Heart right ventricle (tissue), 16 donors: ENCODE results near the gene SSBP2. TPM values are rescaled to one million over a fixed set of nuclear protein-coding genes. Genes with fewer than 3 reads are reported as not detected.
A peak's percentile ranks its signal among the peaks of the same experiment; 100 is the strongest.

ENCODE experiments used
- ATAC-seq, 8 donors: fragments of 200-7000 bp; cut with Tn5 transposase; one replicate each; pipeline ENCODE4 v1.9.1; 2020; ENCODE audit warnings: mild to moderate bottlenecking in 8 of 8, moderate library complexity in 8 of 8, moderate number of reproducible peaks in 1 of 8
- DNase-seq, 2 donors: peaks; one replicate each; pipeline ENCODE4 v3.0.0-alpha.2; 2020
- H3K27ac ChIP-seq, 10 donors: fragments of 200-600 bp; sonication (generic) in 2 of 10; one replicate each; pipeline versions ENCODE4 v1.5.0 to v1.8.0; 2020 to 2022; ENCODE audit warnings: mild to moderate bottlenecking in 3 of 10
- H3K27me3 ChIP-seq, 7 donors: fragments of 200-600 bp; one replicate each; pipeline ENCODE4 v1.8.0; 2021 to 2022; ENCODE audit warnings: mild to moderate bottlenecking in 2 of 7
- H3K36me3 ChIP-seq, 9 donors: fragments of 200-600 bp; sonication (generic) in 1 of 9; one replicate each; pipeline versions ENCODE4 v1.5.0 to v1.8.0; 2020 to 2022; ENCODE audit warnings: mild to moderate bottlenecking in 2 of 9
- H3K4me1 ChIP-seq, 9 donors: fragments of 200-600 bp; sonication (generic) in 1 of 9; one replicate each; pipeline versions ENCODE4 v1.5.0 to v1.8.0; 2020 to 2022; ENCODE audit warnings: mild to moderate bottlenecking in 4 of 9
- H3K4me3 ChIP-seq, 10 donors: fragments of 200-600 bp; sonication (generic) in 2 of 10; one replicate each; pipeline versions ENCODE4 v1.5.0 to v1.8.0; 2020 to 2022; ENCODE audit warnings: mild to moderate bottlenecking in 7 of 10, moderate library complexity in 2 of 10
- H3K9me3 ChIP-seq, 11 donors: fragments of 200-600 bp in 10 of 11; sonication (generic) in 2 of 11; one replicate each; pipeline versions ENCODE4 v1.5.0 to v1.8.0; 2013 to 2022; ENCODE audit warnings: mild to moderate bottlenecking in 2 of 11, control low read depth in 1 of 11, moderate library complexity in 1 of 11
- WGBS, 2 donors: extraction: QIAGEN DNeasy Blood & Tissue Kit; methylation state at CpG; one replicate each; pipeline ENCODE4 v1.1.7; 2013; ENCODE audit warnings: inconsistent platforms in 1 of 2; 5-methylcytosine and 5-hydroxymethylcytosine counted together
- intact Hi-C, 10 donors: fragments of 100-400 bp; cut with DNase I; formaldehyde crosslinking; loops; one replicate each; pipeline versions ENCODE4 v1.11.1 to v1.14.2; 2022
- polyA plus RNA-seq, 2 donors: library from polyadenylated mRNA; stranded (reverse); fragments of 200-250 nt; gene quantifications; one replicate each; pipeline ENCODE4 v1.2.3, GENCODE V29; 2013
- total RNA-seq, 10 donors: library from RNA; stranded (reverse); fragmentation: NEBNext Ultra II Directional in 3 of 10; extraction: Animal tissue kit (Norgen Biotek cat#: 25700) in 3 of 10; gene quantifications; one replicate each; pipeline versions ENCODE4 v1.2.1 to v1.2.4, GENCODE V29; 2021 to 2023
- TF ChIP-seq, protein P1 (sequence below), 9 donors: fragments of 200-600 bp; sonication (generic) in 2 of 9; IDR thresholded peaks; one replicate each; pipeline versions ENCODE4 v1.5.0 to v1.8.0; 2021 to 2022; ENCODE audit warnings: antibody characterized with exemption in 9 of 9, mild to moderate bottlenecking in 5 of 9, moderate library complexity in 1 of 9
- donor health status: Arrhythmogenic right ventricular cardiomyopathy.
- donor health status: ischemic (EF 13 %, LVEDD 7.1; RV severe dilation, severe dysfunction).
- donor health status: healthy with polysubstance abuse.
- donor health status: DM: no; HTN: yes; CAD: no.
- donor health status: DM: no; HTN: no; CAD: no.
- donor health status: ischemic (EF 25% LVEDD 6.9; RV normal size, moderate dysfunction).
- donor health status: ischemic (EF 25% LVEDD 5.7; RV mildly dilated, moderate dysfunction).
- donor health status: healthy.
- donor health status: DM: yes; HTN: yes; CAD: no.
- donor health status: Ischemic cardiomyopathy.
- donor health status: ischemic (EF 35%, LVEDD 5.7; RV mildly dilated, moderate dysfunction).
- donor health status: nonischemic (EF 11% LVEDD 7.7; RV severe dilation, severe dysfunction).
- donor health status: DM: yes; HTN: yes; CAD: no.
- donor health status: PGD.
- donor health status: ischemic (EF 29% LVEDD 5.4; RV normal size, mild dysfunction).
- donor health status: nonischemic (EF 23%, LVEDD 6.1; RV moderate dilation, normal function).

The SSBP2 gene
- total and polyA plus RNA-seq, 12 donors, result 24.2 to 85.9 (median 52.0) TPM

DNA sequence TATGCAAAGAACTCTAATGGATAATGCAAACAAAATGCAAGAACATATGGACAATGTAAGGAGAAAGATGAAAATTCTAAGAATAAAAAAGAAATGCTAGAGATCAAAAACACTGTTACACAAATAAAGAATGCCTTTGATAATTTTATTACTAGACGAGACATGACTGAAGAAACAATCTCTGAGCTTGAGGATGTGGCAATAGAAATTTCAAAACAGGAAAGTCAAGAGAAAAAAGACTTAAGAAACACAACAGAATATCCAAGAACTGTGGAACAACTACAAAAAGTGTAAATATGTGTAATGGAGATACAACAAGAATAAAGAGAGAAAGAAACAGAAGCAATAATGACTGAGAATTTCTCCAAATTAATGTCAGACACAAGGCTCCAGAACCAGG lies 216.5 kb downstream of the SSBP2 start:
- H3K9me3 ChIP-seq, result no peaks in the 10 kb centered on the region
- ATAC-seq, result no peak
- no peak for DNase-seq
- H3K27ac ChIP-seq, result peak overlapping the region in 1 of 10 donors; percentile 12
- 90 to 94% methylated on average over 1 of the region's 1 CpG for WGBS, 2 donors
- H3K27me3 ChIP-seq, result no peaks in the 10 kb centered on the region
- intact Hi-C loops, result no loop called here
- TF ChIP-seq, protein P1, sequence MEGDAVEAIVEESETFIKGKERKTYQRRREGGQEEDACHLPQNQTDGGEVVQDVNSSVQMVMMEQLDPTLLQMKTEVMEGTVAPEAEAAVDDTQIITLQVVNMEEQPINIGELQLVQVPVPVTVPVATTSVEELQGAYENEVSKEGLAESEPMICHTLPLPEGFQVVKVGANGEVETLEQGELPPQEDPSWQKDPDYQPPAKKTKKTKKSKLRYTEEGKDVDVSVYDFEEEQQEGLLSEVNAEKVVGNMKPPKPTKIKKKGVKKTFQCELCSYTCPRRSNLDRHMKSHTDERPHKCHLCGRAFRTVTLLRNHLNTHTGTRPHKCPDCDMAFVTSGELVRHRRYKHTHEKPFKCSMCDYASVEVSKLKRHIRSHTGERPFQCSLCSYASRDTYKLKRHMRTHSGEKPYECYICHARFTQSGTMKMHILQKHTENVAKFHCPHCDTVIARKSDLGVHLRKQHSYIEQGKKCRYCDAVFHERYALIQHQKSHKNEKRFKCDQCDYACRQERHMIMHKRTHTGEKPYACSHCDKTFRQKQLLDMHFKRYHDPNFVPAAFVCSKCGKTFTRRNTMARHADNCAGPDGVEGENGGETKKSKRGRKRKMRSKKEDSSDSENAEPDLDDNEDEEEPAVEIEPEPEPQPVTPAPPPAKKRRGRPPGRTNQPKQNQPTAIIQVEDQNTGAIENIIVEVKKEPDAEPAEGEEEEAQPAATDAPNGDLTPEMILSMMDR (IDR thresholded peaks at IDR 0.05), result no peak
- peaks cover 0 to 7% (median 0%) of the 10 kb centered on the region in 9 donors for H3K36me3 ChIP-seq
- peaks cover 0 to 17% (median 7%) of the 10 kb centered on the region in 9 donors for H3K4me1 ChIP-seq
- no peak overlapping the region for H3K4me3 ChIP-seq

GRCh38 chr5:81533629-81534405 lies 217.1 kb downstream of the SSBP2 start:
- TF ChIP-seq, protein P1 (IDR thresholded peaks at IDR 0.05), result no peak
- Histone ChIP-seq H3K9me3 (no peaks in the 10 kb centered on the region), H3K27ac (peak overlapping the region in 1 of 10 donors; percentile 12), H3K36me3 (peaks cover 0 to 2% (median 0%) of the 10 kb centered on the region in 9 donors), H3K4me1 (peaks cover 0 to 17% (median 7%) of the 10 kb centered on the region in 9 donors), H3K4me3 (no peak overlapping the region), H3K27me3 (no peaks in the 10 kb centered on the region)
- DNase-seq (no peak), ATAC-seq (peak in 3 of 8 donors; percentile 39 to 41 (median 39))
- intact Hi-C loops, result no loop called here
- 64 to 67% methylated on average over 2 of the region's 2 CpGs for WGBS, 2 donors

DNA sequence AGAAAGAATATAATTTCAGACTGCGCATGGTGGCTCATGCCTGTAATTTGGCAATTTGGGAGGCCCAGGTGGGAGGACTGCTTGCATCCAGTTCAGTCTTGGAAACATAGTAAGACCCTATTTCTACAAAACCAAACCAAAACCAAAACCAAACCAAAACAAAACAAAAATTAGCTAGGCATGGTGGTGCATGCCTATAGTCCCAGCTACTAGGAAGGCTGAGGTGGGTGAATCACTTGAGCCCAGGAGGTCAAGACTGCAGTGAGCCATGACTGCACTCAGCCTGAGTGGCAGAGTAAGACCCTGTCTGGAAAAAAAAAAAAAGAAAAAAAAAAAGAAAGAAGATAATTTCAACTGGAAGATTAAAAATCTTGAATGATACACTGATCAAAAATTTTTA lies 220.0 kb downstream of the SSBP2 start:
- TF ChIP-seq, protein P1 (IDR thresholded peaks at IDR 0.05), result no peak
- Histone ChIP-seq H3K27ac (no peak overlapping the region), H3K4me3 (no peak overlapping the region), H3K4me1 (peaks cover 0 to 20% (median 7%) of the 10 kb centered on the region in 9 donors), H3K9me3 (no peaks in the 10 kb centered on the region), H3K36me3 (no peaks in the 10 kb centered on the region), H3K27me3 (no peaks in the 10 kb centered on the region)
- no peak for ATAC-seq
- WGBS, 2 donors, result 100% methylated on average over 1 of the region's 1 CpG
- intact Hi-C loops, result no loop called here
- no peak for DNase-seq

DNA sequence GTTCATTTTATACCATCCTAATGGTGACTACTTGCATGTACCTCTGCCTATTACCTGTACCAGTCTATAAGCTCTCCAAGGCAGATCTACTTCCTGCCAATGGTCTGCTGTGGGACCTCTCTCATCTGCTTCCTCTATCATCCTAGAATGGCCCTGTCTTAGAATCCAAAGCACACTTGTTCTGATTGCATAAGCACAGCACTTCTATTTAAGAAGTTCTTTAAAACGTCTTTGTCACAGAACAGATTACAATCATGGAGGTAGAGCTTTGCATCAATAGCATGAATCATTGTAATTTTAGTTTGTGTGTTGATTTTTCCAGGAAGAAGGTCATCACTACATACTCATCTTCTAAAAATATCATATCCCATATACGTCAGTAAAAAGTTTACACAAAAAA lies 225.2 kb downstream of the SSBP2 start:
- Histone ChIP-seq H3K27me3 (no peaks in the 10 kb centered on the region), H3K4me3 (no peak overlapping the region), H3K36me3 (no peaks in the 10 kb centered on the region), H3K4me1 (peaks cover 0 to 28% (median 13%) of the 10 kb centered on the region in 9 donors), H3K27ac (no peak overlapping the region), H3K9me3 (no peaks in the 10 kb centered on the region)
- ATAC-seq, result peak in 1 of 8 donors; percentile 17
- intact Hi-C loops, result loop anchor here in 1 of 10 donors (10.0 kb wide), 1 partner anchor 109 kb away; no protein-coding TSS in a partner anchor
- WGBS, 2 donors, result 46 to 52% methylated on average over 2 of the region's 2 CpGs
- DNase-seq, result no peak
- TF ChIP-seq, protein P1 (IDR thresholded peaks at IDR 0.05), result no peak
